NAMALWA (cell line): ENCODE results near the gene WSCD2.

Source experiments
- DNase-seq: peaks from one replicate; pipeline ENCODE4 v3.0.0-alpha.2; 2015; ENCODE audit warnings: low spot score

The WSCD2 gene

GRCh38 chr12:108128221-108129016 lies 669 bp upstream of the WSCD2 start:
- no peak for DNase-seq

- DNase-seq: no peak
These were observed 1.9 kb downstream of the WSCD2 start for GRCh38 chr12:108131035-108131434.

- no peak for DNase-seq
These were observed 2.6 kb downstream of the WSCD2 start for GRCh38 chr12:108131657-108132126.

DNA sequence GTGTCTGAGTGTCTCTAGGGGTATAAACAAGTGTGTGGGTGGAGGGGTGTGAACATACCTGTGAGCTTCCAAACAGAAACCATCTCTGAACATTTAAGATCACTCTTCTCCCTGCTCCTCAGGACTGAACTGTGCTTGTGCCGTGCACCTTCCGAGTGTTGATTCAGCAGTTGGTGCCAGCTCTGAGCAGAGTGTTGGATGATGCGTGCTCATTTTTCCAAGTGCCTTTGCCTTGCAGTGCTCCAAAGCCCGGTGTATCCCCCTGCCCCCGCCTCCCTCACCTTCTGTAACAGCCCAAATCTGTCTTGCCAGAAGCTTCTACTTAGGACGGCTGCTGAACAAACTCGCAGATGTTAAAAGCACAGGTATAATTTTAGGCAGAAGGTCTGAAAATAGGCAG lies 4.4 kb downstream of the WSCD2 start:
- DNase-seq: no peak

- no peak for DNase-seq
These were observed 5.7 kb downstream of the WSCD2 start for GRCh38 chr12:108134744-108135143.

GRCh38 chr12:108135627-108136026 lies 6.5 kb downstream of the WSCD2 start:
- DNase-seq: no peak

- no peak for DNase-seq
These were observed 7.6 kb downstream of the WSCD2 start for GRCh38 chr12:108136697-108137096.

GRCh38 chr12:108139454-108139853 lies 10.4 kb downstream of the WSCD2 start:
- no peak for DNase-seq

DNA sequence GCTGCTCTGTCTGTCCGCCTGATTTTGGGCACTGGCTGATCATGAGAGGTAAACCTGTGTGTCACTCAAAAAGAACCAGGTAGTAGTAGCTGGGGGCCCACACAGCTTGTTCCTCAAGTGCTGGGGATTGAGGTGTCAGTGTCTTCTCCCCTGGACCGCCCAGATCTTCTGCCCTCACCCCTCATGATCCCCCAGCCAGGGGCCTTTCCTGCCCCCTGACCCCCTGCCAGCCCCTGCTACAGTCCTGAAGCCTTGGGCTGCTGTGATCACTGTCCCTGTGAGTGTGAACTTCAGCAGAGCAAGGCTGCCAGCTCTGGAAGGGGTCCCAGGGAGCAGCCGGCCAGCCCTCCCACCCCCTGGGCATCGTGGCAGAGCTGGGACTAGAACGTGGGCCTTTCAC lies 11.4 kb downstream of the WSCD2 start:
- no peak for DNase-seq

GRCh38 chr12:108141600-108142130 lies 12.6 kb downstream of the WSCD2 start:
- no peak for DNase-seq

DNA sequence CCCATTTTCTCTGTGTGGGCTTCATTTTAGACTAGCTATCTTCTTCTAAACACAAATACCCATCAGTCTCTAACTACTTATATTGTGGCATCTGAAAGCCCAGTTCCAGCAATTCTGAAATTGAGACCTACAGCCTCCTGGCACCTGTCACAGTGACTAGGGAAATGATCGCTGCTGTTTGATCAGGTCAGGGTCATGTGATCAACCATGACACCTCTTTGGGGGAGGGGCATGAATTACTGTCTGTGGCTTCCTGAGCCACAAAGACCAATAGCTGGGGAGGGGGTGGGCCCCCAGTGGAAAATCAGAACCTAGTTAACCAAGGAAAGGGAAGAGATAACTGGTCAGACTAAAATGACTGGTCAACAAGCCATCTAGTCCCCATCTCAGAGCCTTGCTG lies 14.1 kb downstream of the WSCD2 start:
- DNase-seq: no peak

DNA sequence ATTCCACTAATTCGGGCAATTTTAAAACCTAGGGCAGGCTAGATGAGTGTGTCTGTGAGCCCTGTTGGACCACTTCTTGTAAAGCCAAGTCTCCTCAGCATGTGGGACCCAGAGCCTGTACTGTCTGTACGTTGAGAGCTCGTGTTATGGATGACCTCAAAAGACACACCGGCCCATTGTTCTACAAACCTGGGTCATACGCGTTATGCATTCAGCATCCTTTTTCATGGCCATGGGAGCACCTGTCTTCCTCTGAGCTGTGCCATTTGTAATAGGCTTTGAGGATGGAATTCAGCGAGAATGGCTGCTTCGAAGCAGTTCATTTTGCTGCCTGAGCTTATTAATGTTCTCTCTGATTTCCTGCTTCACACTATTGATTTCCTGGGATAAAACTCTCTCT lies 15.0 kb downstream of the WSCD2 start:
- DNase-seq: no peak

- DNase-seq: no peak
These were observed 15.9 kb downstream of the WSCD2 start for GRCh38 chr12:108145011-108145410.

GRCh38 chr12:108146035-108146893 lies 17.2 kb downstream of the WSCD2 start:
- no peak for DNase-seq

GRCh38 chr12:108147279-108147678 lies 18.2 kb downstream of the WSCD2 start:
- no peak for DNase-seq

DNA sequence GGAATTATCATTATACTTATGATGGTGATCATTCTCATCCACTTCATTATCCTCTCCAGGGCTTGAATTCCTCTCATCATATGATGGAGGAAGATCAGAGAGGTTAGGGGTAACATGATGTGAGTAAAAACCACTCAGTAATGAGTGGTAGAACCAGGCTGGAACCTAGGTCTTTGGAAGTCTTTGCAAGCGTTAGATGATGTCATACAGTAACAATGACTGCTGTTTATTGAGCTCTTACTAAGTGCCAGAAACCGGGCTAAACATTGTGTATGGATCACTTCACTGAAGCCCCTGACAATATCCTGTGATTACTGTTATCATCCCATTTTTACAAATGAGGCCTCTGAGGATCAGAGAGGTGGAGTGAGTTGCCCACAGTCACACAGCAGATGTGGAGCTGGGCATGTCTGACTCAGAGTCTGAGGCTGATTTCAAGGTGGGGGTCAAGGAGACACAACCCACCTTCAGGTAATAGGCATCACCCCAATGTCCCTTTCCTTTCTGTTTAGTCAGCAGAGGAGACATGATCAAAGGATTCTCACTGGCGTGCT lies 19.5 kb downstream of the WSCD2 start:
- no peak for DNase-seq

DNA sequence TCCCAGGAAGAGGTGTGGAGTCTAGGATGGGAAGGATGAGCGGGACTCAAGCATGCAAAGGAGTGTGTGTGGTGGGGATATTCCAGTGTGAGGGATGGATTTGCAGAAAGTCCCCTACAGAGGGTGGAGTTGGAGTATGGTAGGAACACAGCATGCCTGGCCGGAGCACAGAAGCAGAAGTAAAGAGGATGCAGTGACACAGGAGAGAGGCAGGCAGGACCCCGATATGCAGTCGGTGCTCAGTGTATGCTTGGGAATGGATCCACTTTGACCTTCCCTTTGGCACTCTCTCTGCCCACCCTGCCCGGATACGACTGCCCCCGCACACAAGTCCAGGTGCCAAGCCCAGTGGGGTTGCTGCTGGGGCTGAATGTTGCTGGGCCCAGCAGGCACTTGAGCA lies 21.3 kb downstream of the WSCD2 start:
- no peak for DNase-seq

DNA sequence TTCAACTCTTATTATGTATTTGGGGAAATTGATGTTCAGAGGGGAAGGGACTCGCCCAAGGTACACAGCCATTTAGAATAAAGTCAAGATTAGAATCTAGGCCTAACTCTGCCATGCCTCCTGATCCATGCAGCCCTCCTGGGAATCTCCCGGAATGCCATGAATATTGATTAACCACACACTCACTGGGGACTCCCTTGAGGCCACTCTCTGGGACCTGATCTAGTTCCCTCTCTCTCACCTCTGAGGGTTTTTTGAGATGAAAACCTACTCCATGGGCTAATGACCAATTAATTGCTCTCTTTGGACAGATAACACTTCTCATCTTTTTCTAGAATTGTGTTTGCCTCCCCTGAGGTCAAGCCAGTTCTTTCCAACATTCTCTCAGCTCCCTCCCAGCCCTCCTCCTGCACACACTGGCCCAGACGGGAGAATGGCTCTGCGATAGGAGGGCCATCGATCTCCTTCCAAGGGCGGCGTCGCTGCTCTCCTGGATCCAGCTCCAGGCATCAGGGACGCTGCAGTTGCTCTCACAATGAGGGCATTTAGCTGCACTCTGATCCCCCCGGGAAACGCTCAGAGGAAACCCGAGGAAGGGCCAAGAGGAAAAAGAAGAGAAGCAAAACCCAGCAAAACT lies 22.6 kb downstream of the WSCD2 start:
- no peak for DNase-seq

GRCh38 chr12:108152170-108152538 lies 23.1 kb downstream of the WSCD2 start:
- DNase-seq: no peak

- no peak for DNase-seq
These were observed 27.6 kb downstream of the WSCD2 start for GRCh38 chr12:108156717-108157116.

- no peak for DNase-seq
These were observed 28.9 kb downstream of the WSCD2 start for GRCh38 chr12:108157870-108158459.

- DNase-seq: no peak
These were observed 33.1 kb downstream of the WSCD2 start for GRCh38 chr12:108162207-108162606.
